Heart left ventricle (tissue), 13 donors: Measurements from ENCODE around the gene VIT.

ENCODE experiments used
- CTCF ChIP-seq, 12 donors: fragments of 200-600 bp; sonication (generic) in 4 of 12; IDR thresholded peaks; one replicate each; pipeline versions ENCODE4 v1.5.0 to v1.8.0; 2018 to 2022; ENCODE audit warnings: antibody characterized with exemption in 12 of 12, mild to moderate bottlenecking in 5 of 12
- POLR2A ChIP-seq, 2 donors: fragments of 450-650 bp; IDR thresholded peaks; one replicate each; pipeline ENCODE4 v1.6.1; 2017; ENCODE audit warnings: antibody characterized with exemption in 2 of 2, mild to moderate bottlenecking in 2 of 2, moderate library complexity in 2 of 2
- donor health status: ischemic (EF 13 %, LVEDD 7.1; RV severe dilation, severe dysfunction).
- donor health status: DM: no; HTN: yes; CAD: no.
- donor health status: DM: no; HTN: no; CAD: no.
- donor health status: ischemic (EF 25% LVEDD 6.9; RV normal size, moderate dysfunction).
- donor health status: ischemic (EF 25% LVEDD 5.7; RV mildly dilated, moderate dysfunction).
- donor health status: ischemic (EF 35%, LVEDD 5.7; RV mildly dilated, moderate dysfunction).
- donor health status: nonischemic (EF 11% LVEDD 7.7; RV severe dilation, severe dysfunction).
- donor health status: DM: yes; HTN: yes; CAD: no.
- donor health status: PGD.
- donor health status: ischemic (EF 29% LVEDD 5.4; RV normal size, mild dysfunction).
- donor health status: nonischemic (EF 23%, LVEDD 6.1; RV moderate dilation, normal function).

GRCh38 chr2:36801088-36801487 is 104.6 kb downstream of the VIT start:
- TF ChIP-seq CTCF (IDR thresholded peaks at IDR 0.05) (no peak), POLR2A (IDR thresholded peaks at IDR 0.05) (no peak)
